ENCODE measurements around the gene MFSD2A.
"Not testable (repeated sequence)": the region's sequence is repeated elsewhere in the genome, so short reads cannot be mapped to it uniquely, and the experiment has no call there.

The MFSD2A gene

GRCh38 chr1:39984480-39984879 lies 29.5 kb downstream of the MFSD2A start:
- not testable (repeated sequence) for H3K4me1 ChIP-seq (ENCODE audit: control insufficient read depth, insufficient read depth, low read length, unreplicated experiment); H2AFZ ChIP-seq (ENCODE audit: low read length, unreplicated experiment); H3K27me3 ChIP-seq (ENCODE audit: insufficient read depth, low read length); H3K27ac ChIP-seq (ENCODE audit: low read depth, low read length); H3K79me2 ChIP-seq (ENCODE audit: control insufficient read depth, insufficient read depth, low read length, unreplicated experiment); H3K36me3 ChIP-seq (ENCODE audit: insufficient read depth, low read length); H3K4me3 ChIP-seq (ENCODE audit: low read depth, low read length)

GRCh38 chr1:39984951-39985350 lies 30.0 kb downstream of the MFSD2A start:
- Histone ChIP-seq H3K36me3 (ENCODE audit: insufficient read depth, low read length) (no peaks in the 10 kb centered on the region), H3K4me3 (ENCODE audit: low read depth, low read length) (no peak overlapping the region), H3K4me1 (ENCODE audit: control insufficient read depth, insufficient read depth, low read length, unreplicated experiment) (peaks cover 9% of the 10 kb centered on the region), H3K27ac (ENCODE audit: low read depth, low read length) (no peak overlapping the region), H2AFZ (ENCODE audit: low read length, unreplicated experiment) (no peak overlapping the region), H3K79me2 (ENCODE audit: control insufficient read depth, insufficient read depth, low read length, unreplicated experiment) (no peaks in the 10 kb centered on the region), H3K27me3 (ENCODE audit: insufficient read depth, low read length) (no peaks in the 10 kb centered on the region)

DNA sequence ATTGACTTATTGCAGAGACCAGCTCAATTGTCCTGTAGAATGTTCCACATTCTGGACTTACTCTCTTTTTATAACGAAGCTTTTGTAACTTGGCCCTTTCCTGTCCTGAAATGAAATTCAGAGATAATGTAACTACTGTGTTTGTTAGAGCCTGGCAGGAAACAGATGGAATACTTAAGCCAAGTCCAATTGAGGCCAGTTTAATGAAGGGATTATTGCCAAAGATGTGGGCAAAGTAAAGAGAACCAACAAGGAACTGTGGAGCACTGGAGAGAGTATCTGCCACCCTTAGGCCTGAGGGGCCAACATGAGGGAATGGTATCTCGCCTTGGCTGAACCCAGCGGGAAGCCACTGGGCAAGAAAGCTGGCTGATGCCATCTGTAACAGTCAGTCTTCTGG lies 32.9 kb downstream of the MFSD2A start:
- H3K79me2 ChIP-seq (ENCODE audit: control insufficient read depth, insufficient read depth, low read length, unreplicated experiment), result no peaks in the 10 kb centered on the region
- no peak overlapping the region for H3K27ac ChIP-seq (ENCODE audit: low read depth, low read length)
- no peaks in the 10 kb centered on the region for H3K4me1 ChIP-seq (ENCODE audit: control insufficient read depth, insufficient read depth, low read length, unreplicated experiment)
- no peak overlapping the region for H3K4me3 ChIP-seq (ENCODE audit: low read depth, low read length)
- H2AFZ ChIP-seq (ENCODE audit: low read length, unreplicated experiment), result no peak overlapping the region
- no peaks in the 10 kb centered on the region for H3K36me3 ChIP-seq (ENCODE audit: insufficient read depth, low read length)
- H3K27me3 ChIP-seq (ENCODE audit: insufficient read depth, low read length), result no peaks in the 10 kb centered on the region

- Histone ChIP-seq H3K4me3 (ENCODE audit: low read depth, low read length) (no peak overlapping the region), H3K27ac (ENCODE audit: low read depth, low read length) (no peak overlapping the region), H2AFZ (ENCODE audit: low read length, unreplicated experiment) (no peak overlapping the region), H3K79me2 (ENCODE audit: control insufficient read depth, insufficient read depth, low read length, unreplicated experiment) (no peaks in the 10 kb centered on the region), H3K4me1 (ENCODE audit: control insufficient read depth, insufficient read depth, low read length, unreplicated experiment) (no peaks in the 10 kb centered on the region), H3K36me3 (ENCODE audit: insufficient read depth, low read length) (no peaks in the 10 kb centered on the region), H3K27me3 (ENCODE audit: insufficient read depth, low read length) (no peaks in the 10 kb centered on the region)
Measured at GRCh38 chr1:39988618-39989343, 33.8 kb downstream of the MFSD2A start.

DNA sequence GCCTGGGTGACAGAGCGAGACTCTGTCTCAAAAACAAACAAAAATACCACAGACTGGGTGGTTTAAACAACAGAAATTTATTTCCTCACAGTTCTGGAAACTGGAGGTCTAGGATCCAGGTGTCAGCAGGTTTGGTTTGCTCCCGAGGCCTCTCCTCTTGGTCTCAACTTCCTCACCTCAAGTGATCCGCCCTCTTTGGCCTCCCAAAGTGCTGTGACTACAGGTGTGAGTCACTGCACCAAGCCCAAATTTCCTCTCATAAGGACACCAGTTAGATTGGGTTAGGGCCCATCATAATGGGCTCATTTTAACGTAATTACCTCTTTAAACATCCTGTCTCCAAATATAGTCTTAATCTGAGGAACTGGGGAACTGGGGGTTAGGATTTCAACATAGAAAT lies 35.5 kb downstream of the MFSD2A start:
- H3K4me1 ChIP-seq (ENCODE audit: control insufficient read depth, insufficient read depth, low read length, unreplicated experiment), result no peaks in the 10 kb centered on the region
- H3K4me3 ChIP-seq (ENCODE audit: low read depth, low read length), result no peak overlapping the region
- H3K79me2 ChIP-seq (ENCODE audit: control insufficient read depth, insufficient read depth, low read length, unreplicated experiment), result no peaks in the 10 kb centered on the region
- no peak overlapping the region for H3K27ac ChIP-seq (ENCODE audit: low read depth, low read length)
- H2AFZ ChIP-seq (ENCODE audit: low read length, unreplicated experiment), result no peak overlapping the region
- H3K27me3 ChIP-seq (ENCODE audit: insufficient read depth, low read length), result no peaks in the 10 kb centered on the region
- H3K36me3 ChIP-seq (ENCODE audit: insufficient read depth, low read length), result no peaks in the 10 kb centered on the region

DNA sequence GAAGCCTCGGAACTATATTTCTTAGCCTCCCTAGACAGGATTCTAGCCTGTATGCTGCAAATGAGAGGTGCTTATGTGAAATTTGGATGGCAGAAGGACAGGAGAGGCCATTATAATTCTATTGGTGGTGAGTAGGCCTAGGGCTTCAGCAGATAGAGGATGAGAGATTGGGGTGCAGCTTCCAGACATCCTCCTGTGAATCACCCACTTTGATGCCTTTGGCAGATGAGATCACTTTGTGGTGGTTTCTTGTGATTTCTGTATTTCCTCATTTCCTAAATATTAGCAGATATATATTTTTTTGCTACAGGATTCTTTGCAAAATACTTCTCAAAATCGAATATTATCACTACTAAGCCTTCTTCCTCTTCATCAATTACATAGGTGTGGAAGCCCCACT lies 37.3 kb downstream of the MFSD2A start:
- no peak overlapping the region for H2AFZ ChIP-seq (ENCODE audit: low read length, unreplicated experiment)
- no peaks in the 10 kb centered on the region for H3K36me3 ChIP-seq (ENCODE audit: insufficient read depth, low read length)

GRCh38 chr1:39992888-39993287 lies 37.9 kb downstream of the MFSD2A start:
- Histone ChIP-seq H3K4me1 (ENCODE audit: control insufficient read depth, insufficient read depth, low read length, unreplicated experiment) (no peaks in the 10 kb centered on the region), H3K27ac (ENCODE audit: low read depth, low read length) (no peak overlapping the region), H3K27me3 (ENCODE audit: insufficient read depth, low read length) (no peaks in the 10 kb centered on the region), H2AFZ (ENCODE audit: low read length, unreplicated experiment) (no peak overlapping the region), H3K4me3 (ENCODE audit: low read depth, low read length) (no peak overlapping the region), H3K36me3 (ENCODE audit: insufficient read depth, low read length) (no peaks in the 10 kb centered on the region), H3K79me2 (ENCODE audit: control insufficient read depth, insufficient read depth, low read length, unreplicated experiment) (no peaks in the 10 kb centered on the region)

More for the DNA sequence above, 37.3 kb downstream of the MFSD2A start:
- no peak overlapping the region for H3K27ac ChIP-seq (ENCODE audit: low read depth, low read length)
- H3K4me3 ChIP-seq (ENCODE audit: low read depth, low read length), result no peak overlapping the region
- H3K79me2 ChIP-seq (ENCODE audit: control insufficient read depth, insufficient read depth, low read length, unreplicated experiment), result no peaks in the 10 kb centered on the region
- no peaks in the 10 kb centered on the region for H3K4me1 ChIP-seq (ENCODE audit: control insufficient read depth, insufficient read depth, low read length, unreplicated experiment)
- H3K27me3 ChIP-seq (ENCODE audit: insufficient read depth, low read length), result no peaks in the 10 kb centered on the region

DNA sequence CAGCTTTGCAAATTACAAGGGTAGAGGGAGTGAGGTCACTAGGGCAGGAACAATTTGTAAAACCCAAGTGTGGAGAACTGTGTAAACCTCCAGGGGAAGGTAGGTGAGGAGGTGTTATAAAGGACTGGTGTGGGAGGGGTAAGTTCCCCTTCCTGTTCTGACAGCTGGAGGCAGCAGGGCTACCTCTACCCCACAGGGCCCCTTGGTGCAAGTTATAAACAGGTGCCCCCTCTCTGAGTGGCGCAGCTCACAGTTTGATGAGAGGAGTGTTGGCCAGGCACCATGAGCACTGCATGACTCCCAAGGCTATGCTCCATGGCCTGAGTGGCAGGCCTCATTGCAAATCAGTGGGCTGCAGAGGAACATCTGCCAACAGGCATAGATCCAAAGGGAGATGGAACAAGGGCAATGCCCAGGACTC lies 41.0 kb downstream of the MFSD2A start:
- no peaks in the 10 kb centered on the region for H3K4me1 ChIP-seq (ENCODE audit: control insufficient read depth, insufficient read depth, low read length, unreplicated experiment)
- H3K36me3 ChIP-seq (ENCODE audit: insufficient read depth, low read length), result no peaks in the 10 kb centered on the region
- H3K27ac ChIP-seq (ENCODE audit: low read depth, low read length), result no peak overlapping the region
- no peaks in the 10 kb centered on the region for H3K27me3 ChIP-seq (ENCODE audit: insufficient read depth, low read length)
- no peak overlapping the region for H2AFZ ChIP-seq (ENCODE audit: low read length, unreplicated experiment)
- H3K79me2 ChIP-seq (ENCODE audit: control insufficient read depth, insufficient read depth, low read length, unreplicated experiment), result no peaks in the 10 kb centered on the region
- no peak overlapping the region for H3K4me3 ChIP-seq (ENCODE audit: low read depth, low read length)

GRCh38 chr1:39996396-39997004 lies 41.6 kb downstream of the MFSD2A start:
- no peaks in the 10 kb centered on the region for H3K36me3 ChIP-seq (ENCODE audit: insufficient read depth, low read length)
- H3K27me3 ChIP-seq (ENCODE audit: insufficient read depth, low read length), result no peaks in the 10 kb centered on the region
- H3K4me1 ChIP-seq (ENCODE audit: control insufficient read depth, insufficient read depth, low read length, unreplicated experiment), result no peaks in the 10 kb centered on the region
- H2AFZ ChIP-seq (ENCODE audit: low read length, unreplicated experiment), result no peak overlapping the region
- no peaks in the 10 kb centered on the region for H3K79me2 ChIP-seq (ENCODE audit: control insufficient read depth, insufficient read depth, low read length, unreplicated experiment)
- no peak overlapping the region for H3K27ac ChIP-seq (ENCODE audit: low read depth, low read length)
- no peak overlapping the region for H3K4me3 ChIP-seq (ENCODE audit: low read depth, low read length)

- no peaks in the 10 kb centered on the region for H3K36me3 ChIP-seq (ENCODE audit: insufficient read depth, low read length)
- no peak overlapping the region for H3K4me3 ChIP-seq (ENCODE audit: low read depth, low read length)
- no peaks in the 10 kb centered on the region for H3K79me2 ChIP-seq (ENCODE audit: control insufficient read depth, insufficient read depth, low read length, unreplicated experiment)
- no peak overlapping the region for H3K27ac ChIP-seq (ENCODE audit: low read depth, low read length)
- H2AFZ ChIP-seq (ENCODE audit: low read length, unreplicated experiment), result no peak overlapping the region
- H3K4me1 ChIP-seq (ENCODE audit: control insufficient read depth, insufficient read depth, low read length, unreplicated experiment), result no peaks in the 10 kb centered on the region
- peaks cover 6% of the 10 kb centered on the region; the same call in 1 of the 2 replicates for H3K27me3 ChIP-seq (ENCODE audit: insufficient read depth, low read length)
Measured at GRCh38 chr1:40001456-40001855, 46.5 kb downstream of the MFSD2A start.
